GM12878 (cell line): ENCODE results near the gene THEM4. TPM values are rescaled to one million over a fixed set of nuclear protein-coding genes. Genes with fewer than 3 reads are reported as not detected.

ENCODE experiments used
- ATAC-seq: fragments of 200-7000 bp; cut with Tn5 transposase; 3 replicates; pipeline ENCODE4 v1.9.1; 2020; ENCODE audit warnings: mild to moderate bottlenecking, moderate library complexity
- BruUV-seq: library from RNA; stranded (reverse); fragments of 400-500 nt; replicated peaks from 2 replicates; lab custom pipeline; 2021; lab: Mats Ljungman, UMichigan
- CTCF ChIA-PET: fragments of 300-600 bp; sonication (Branson Sonifier 250); formaldehyde crosslinking; extraction: SDS; loops from one replicate; lab custom pipeline; 2021; ENCODE audit warnings: inconsistent platforms; lab: Yijun Ruan, JAX
- POLR2A ChIA-PET: fragments of 350-600 bp; formaldehyde crosslinking; extraction: SDS; loops from one replicate; lab custom pipeline; 2021; ENCODE audit warnings: inconsistent platforms; lab: Charles Lee
- RAD21 ChIA-PET: fragments of 300-600 bp; sonication (Branson Sonifier 250); formaldehyde crosslinking; loops from one replicate; lab custom pipeline; 2023; ENCODE audit warnings: antibody characterized with exemption; ENCODE audit not compliant: unreplicated experiment; lab: Charles Lee
- SMC1A ChIA-PET: fragments of 300-600 bp; sonication (Branson Sonifier 250); formaldehyde crosslinking; loops from one replicate; lab custom pipeline; 2023; ENCODE audit not compliant: unreplicated experiment, uncharacterized antibody; lab: Charles Lee
- DNase-seq: peaks from one replicate; pipeline ENCODE4 v3.0.0-alpha.2; 2011; ENCODE audit warnings: low read depth, low spot score
- FAIRE-seq: peaks from 3 replicates; lab custom pipeline; 2011; peaks lifted over from hg19 to GRCh38; lab: Jason Lieb, UNC
- H2AFZ ChIP-seq: 2 replicates; pipeline ENCODE4 v1.6.0; 2011; ENCODE audit warnings: low read depth, low read length, control low read depth; ENCODE audit not compliant: control insufficient read depth
- H3K27ac ChIP-seq: 2 replicates; pipeline ENCODE4 v1.5.1; 2011; ENCODE audit warnings: control low read depth; ENCODE audit not compliant: control insufficient read depth, insufficient read depth
- H3K27me3 ChIP-seq, 2 experiments: replicated peaks in 1 of 2; 2 replicates each; pipeline versions ENCODE4 v1.6.0 to v1.6.1; 2011; ENCODE audit warnings: low read length in 1 of 2; ENCODE audit not compliant: control insufficient read depth in 2 of 2, insufficient read depth in 2 of 2
- H3K36me3 ChIP-seq, 2 experiments: 2 replicates each; pipeline ENCODE4 v1.5.1; 2011; ENCODE audit warnings: low read length in 1 of 2; ENCODE audit not compliant: control insufficient read depth in 2 of 2, insufficient read depth in 2 of 2
- H3K4me1 ChIP-seq: 2 replicates; pipeline ENCODE4 v1.6.1; 2011; ENCODE audit warnings: mild to moderate bottlenecking, low read length, moderate library complexity, mixed read lengths; ENCODE audit not compliant: control insufficient read depth, insufficient read depth
- H3K4me2 ChIP-seq: 2 replicates; pipeline ENCODE4 v1.6.0; 2011; ENCODE audit warnings: control low read depth; ENCODE audit not compliant: control insufficient read depth, insufficient read depth
- H3K4me3 ChIP-seq: fragments of 200-600 bp; sonication (generic); 2 replicates; pipeline ENCODE4 v1.5.1; 2016
- H3K79me2 ChIP-seq: 2 replicates; pipeline ENCODE4 v1.6.0; 2011; ENCODE audit warnings: low read length; ENCODE audit not compliant: control insufficient read depth, insufficient read depth
- H3K9ac ChIP-seq: 2 replicates; pipeline ENCODE4 v1.8.0; 2011; ENCODE audit warnings: low read length, control low read depth, mixed read lengths; ENCODE audit not compliant: control insufficient read depth, insufficient read depth
- H3K9me3 ChIP-seq: replicated peaks from 3 replicates; pipeline ENCODE4 v1.5.1; 2011; ENCODE audit warnings: mild to moderate bottlenecking, low read length; ENCODE audit not compliant: control insufficient read depth, insufficient read depth
- H4K20me1 ChIP-seq: 2 replicates; pipeline ENCODE4 v1.6.0; 2011; ENCODE audit not compliant: control insufficient read depth, insufficient read depth
- BRCA1 ChIP-seq: IDR thresholded peaks from 2 replicates; pipeline ENCODE4 v1.6.1; 2011; ENCODE audit warnings: low read depth, low read length, improper control_type of control experiment
- CTCF ChIP-seq, 3 experiments: IDR thresholded peaks in 2 of 3; conservative IDR thresholded peaks in 1 of 3; 2 replicates each; pipeline ENCODE4 v1.5.1; 2011; ENCODE audit warnings: low read depth in 3 of 3, low read length in 3 of 3, mild to moderate bottlenecking in 3 of 3, control low read depth in 2 of 3, moderate library complexity in 2 of 3, inconsistent platforms in 1 of 3, mixed read lengths in 1 of 3; ENCODE audit not compliant: control insufficient read depth in 2 of 3, insufficient read depth in 1 of 3; ENCODE audit errors: extremely low read depth in 1 of 3
- NBN ChIP-seq: fragments of 450-650 bp; IDR thresholded peaks from 2 replicates; pipeline ENCODE4 v1.6.1; 2016
- NR2C2 ChIP-seq: IDR thresholded peaks from 2 replicates; pipeline ENCODE4 v1.6.1; 2011; ENCODE audit warnings: borderline replicate concordance, low read depth; ENCODE audit not compliant: control insufficient read depth, insufficient read length
- RAD51 ChIP-seq: fragments of 450-650 bp; IDR thresholded peaks from 2 replicates; pipeline ENCODE4 v1.6.1; 2016; ENCODE audit warnings: moderate library complexity, mild to moderate bottlenecking, inconsistent platforms
- SIN3A ChIP-seq: IDR thresholded peaks from 2 replicates; pipeline ENCODE4 v1.6.1; 2012; ENCODE audit warnings: low read depth, low read length, improper control_type of control experiment
- SMC3 ChIP-seq: IDR thresholded peaks from 2 replicates; pipeline ENCODE4 v1.6.1; 2011; ENCODE audit warnings: low read length, improper control_type of control experiment, borderline replicate concordance
- SREBF2 ChIP-seq: IDR thresholded peaks from 2 replicates; pipeline ENCODE4 v1.6.1; 2012; ENCODE audit warnings: mild to moderate bottlenecking, low read length
- TCF7 ChIP-seq: IDR thresholded peaks from 2 replicates; pipeline ENCODE4 v1.6.1; 2014; ENCODE audit warnings: antibody characterized with exemption, borderline replicate concordance
- WRNIP1 ChIP-seq: IDR thresholded peaks from 2 replicates; pipeline ENCODE4 v1.6.1; 2011; ENCODE audit warnings: low read depth, low read length, improper control_type of control experiment, borderline replicate concordance
- WGBS: methylation state at CpG from one replicate; pipeline ENCODE4 v1.1.6; 2016; ENCODE audit warnings: low lambda C conversion rate; ENCODE audit not compliant: insufficient replicate concordance, insufficient coverage; ENCODE audit errors: missing lambda C conversion rate; 5-methylcytosine and 5-hydroxymethylcytosine counted together
- in situ Hi-C: fragments of 300-500 bp; cut with MboI; formaldehyde crosslinking; loops from 9 replicates; pipeline ENCODE4 v1.14.3; 2018; ENCODE audit warnings: mixed read lengths
- intact Hi-C: fragments of 100-400 bp; cut with micrococcal nuclease; formaldehyde crosslinking; loops from one replicate; pipeline ENCODE4 v1.14.2; 2022; ENCODE audit not compliant: unreplicated experiment
- polyA plus RNA-seq, 11 experiments: library from polyadenylated mRNA; depleted of rRNA in 4 of 11; unstranded in 6 of 11; stranded (reverse) in 5 of 11; fragments of >200 nt; fragmentation: Nextera tagmentation in 4 of 11; fragmentation: Illumina TruSeq in 1 of 11; extraction: Ambion mirVana in 4 of 11; extraction: Trizol in 1 of 11; gene quantifications; 1 replicate in 1 of 11; 2 replicates in 10 of 11; pipeline versions ENCODE4 v1.2.1 to v1.2.3, GENCODE V29; 2011 to 2016; ENCODE audit warnings: inconsistent platforms in 2 of 11, missing spikeins in 2 of 11, low read depth in 1 of 11
- total RNA-seq, 4 experiments: library from RNA; depleted of rRNA in 3 of 4; stranded (reverse); fragments of >200 nt in 3 of 4; fragmentation: Illumina TruSeq in 1 of 4; extraction: Trizol in 1 of 4; gene quantifications; 2 replicates each; pipeline versions ENCODE4 v1.2.1 to v1.2.3, GENCODE V29; 2013 to 2021
- TF ChIP-seq, protein P1 (sequence below): fragments of 450-650 bp; IDR thresholded peaks from 2 replicates; pipeline ENCODE4 v1.6.1; 2014; ENCODE audit warnings: mild to moderate bottlenecking
- TF ChIP-seq, protein P2 (sequence below): IDR thresholded peaks from 2 replicates; pipeline ENCODE4 v1.6.1; 2012; ENCODE audit warnings: low read depth, low read length, improper control_type of control experiment

Gene THEM4
- total and polyA plus RNA-seq, 10 of the 15 experiments (the other 5 are each of a cell fraction or from before 2014, with no cell fraction given): 3.4 to 30.8 (median 17.9) TPM

GRCh38 chr1:151867321-151867720 is 42.0 kb downstream of the THEM4 start:
- Histone ChIP-seq H3K79me2 (no peaks in the 10 kb centered on the region), H3K4me3 (no peak overlapping the region), H3K4me2 (no peak overlapping the region), H4K20me1 (no peaks in the 10 kb centered on the region), H3K9me3 (no peaks in the 10 kb centered on the region), H3K36me3 (no peaks in the 10 kb centered on the region), H2AFZ (no peak overlapping the region), H3K4me1 (no peaks in the 10 kb centered on the region), H3K27ac (no peak overlapping the region), H3K9ac (no peak overlapping the region), H3K27me3 (peaks cover 0 to 3% of the 10 kb centered on the region in 2 experiments; a peak in 2 of 4 replicates)
- in situ Hi-C loops: no loop called here
- ChIA-PET SMC1A (no interaction called here), RAD21 (no interaction called here), CTCF (no interaction called here), POLR2A (no interaction called here)
- no TSS peak for BruUV-seq
- TF ChIP-seq SMC3: no peak
- no peak for FAIRE-seq
- ATAC-seq: no peak
- intact Hi-C loops: no loop called here
- WGBS: 20% methylated on average over 2 of the region's 2 CpGs
- DNase-seq: no peak

GRCh38 chr1:151864411-151864810 is 44.9 kb downstream of the THEM4 start:
- Histone ChIP-seq H3K36me3 (no peaks in the 10 kb centered on the region), H3K9ac (no peak overlapping the region), H4K20me1 (no peaks in the 10 kb centered on the region), H3K4me2 (no peak overlapping the region), H3K79me2 (no peaks in the 10 kb centered on the region), H2AFZ (no peak overlapping the region), H3K27ac (no peak overlapping the region), H3K9me3 (no peaks in the 10 kb centered on the region), H3K4me1 (peaks cover 9% of the 10 kb centered on the region), H3K27me3 (peaks cover 0 to 3% of the 10 kb centered on the region in 2 experiments; a peak in 2 of 4 replicates), H3K4me3 (no peak overlapping the region)
- no peak for ATAC-seq
- no peak for TF ChIP-seq WRNIP1
- TF ChIP-seq, protein P1, sequence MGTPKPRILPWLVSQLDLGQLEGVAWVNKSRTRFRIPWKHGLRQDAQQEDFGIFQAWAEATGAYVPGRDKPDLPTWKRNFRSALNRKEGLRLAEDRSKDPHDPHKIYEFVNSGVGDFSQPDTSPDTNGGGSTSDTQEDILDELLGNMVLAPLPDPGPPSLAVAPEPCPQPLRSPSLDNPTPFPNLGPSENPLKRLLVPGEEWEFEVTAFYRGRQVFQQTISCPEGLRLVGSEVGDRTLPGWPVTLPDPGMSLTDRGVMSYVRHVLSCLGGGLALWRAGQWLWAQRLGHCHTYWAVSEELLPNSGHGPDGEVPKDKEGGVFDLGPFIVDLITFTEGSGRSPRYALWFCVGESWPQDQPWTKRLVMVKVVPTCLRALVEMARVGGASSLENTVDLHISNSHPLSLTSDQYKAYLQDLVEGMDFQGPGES: no peak
- no peak for TF ChIP-seq CTCF (IDR thresholded peaks at IDR 0.05 in 2 of 3, conservative IDR thresholded peaks at IDR 0.05 in 1 of 3; ENCODE audit: control insufficient read depth in 2 of 3, extremely low read depth in 1 of 3, insufficient read depth in 1 of 3, low read depth in 3 of 3, low read length in 3 of 3)
- TF ChIP-seq RAD51: no peak
- no peak for TF ChIP-seq SREBF2
- TF ChIP-seq, protein P2, sequence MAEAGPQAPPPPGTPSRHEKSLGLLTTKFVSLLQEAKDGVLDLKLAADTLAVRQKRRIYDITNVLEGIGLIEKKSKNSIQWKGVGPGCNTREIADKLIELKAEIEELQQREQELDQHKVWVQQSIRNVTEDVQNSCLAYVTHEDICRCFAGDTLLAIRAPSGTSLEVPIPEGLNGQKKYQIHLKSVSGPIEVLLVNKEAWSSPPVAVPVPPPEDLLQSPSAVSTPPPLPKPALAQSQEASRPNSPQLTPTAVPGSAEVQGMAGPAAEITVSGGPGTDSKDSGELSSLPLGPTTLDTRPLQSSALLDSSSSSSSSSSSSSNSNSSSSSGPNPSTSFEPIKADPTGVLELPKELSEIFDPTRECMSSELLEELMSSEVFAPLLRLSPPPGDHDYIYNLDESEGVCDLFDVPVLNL: no peak
- TF ChIP-seq NR2C2: no peak
- TF ChIP-seq BRCA1: no peak
- no peak for TF ChIP-seq SIN3A
- TF ChIP-seq NBN: no peak
- TF ChIP-seq TCF7: no peak
- ChIA-PET SMC1A (no interaction called here), RAD21 (no interaction called here), POLR2A (no interaction called here), CTCF (interaction anchor here (0.9 to 1.1 kb wide), 2 partner anchors 12 to 137 kb away, joined by 3 read pairs; no protein-coding TSS in a partner anchor)
- intact Hi-C loops (no loop called here), in situ Hi-C loops (no loop called here)
- no peak for DNase-seq
- 7% methylated on average over 2 of the region's 2 CpGs for WGBS
- BruUV-seq: no TSS peak
- FAIRE-seq: no peak
